HG03045 (cell line): ENCODE measurements around the gene NIBAN1.
"Not testable (repeated sequence)": the region's sequence is repeated elsewhere in the genome, so short reads cannot be mapped to it uniquely, and the experiment has no call there.

Source experiments
- ATAC-seq: cut with Tn5 transposase; IDR thresholded peaks from one replicate; pipeline ENCODE4 v1.9.1; 2021; ENCODE audit warnings: mild to moderate bottlenecking, moderate library complexity; ENCODE audit not compliant: unreplicated experiment

The NIBAN1 gene

DNA sequence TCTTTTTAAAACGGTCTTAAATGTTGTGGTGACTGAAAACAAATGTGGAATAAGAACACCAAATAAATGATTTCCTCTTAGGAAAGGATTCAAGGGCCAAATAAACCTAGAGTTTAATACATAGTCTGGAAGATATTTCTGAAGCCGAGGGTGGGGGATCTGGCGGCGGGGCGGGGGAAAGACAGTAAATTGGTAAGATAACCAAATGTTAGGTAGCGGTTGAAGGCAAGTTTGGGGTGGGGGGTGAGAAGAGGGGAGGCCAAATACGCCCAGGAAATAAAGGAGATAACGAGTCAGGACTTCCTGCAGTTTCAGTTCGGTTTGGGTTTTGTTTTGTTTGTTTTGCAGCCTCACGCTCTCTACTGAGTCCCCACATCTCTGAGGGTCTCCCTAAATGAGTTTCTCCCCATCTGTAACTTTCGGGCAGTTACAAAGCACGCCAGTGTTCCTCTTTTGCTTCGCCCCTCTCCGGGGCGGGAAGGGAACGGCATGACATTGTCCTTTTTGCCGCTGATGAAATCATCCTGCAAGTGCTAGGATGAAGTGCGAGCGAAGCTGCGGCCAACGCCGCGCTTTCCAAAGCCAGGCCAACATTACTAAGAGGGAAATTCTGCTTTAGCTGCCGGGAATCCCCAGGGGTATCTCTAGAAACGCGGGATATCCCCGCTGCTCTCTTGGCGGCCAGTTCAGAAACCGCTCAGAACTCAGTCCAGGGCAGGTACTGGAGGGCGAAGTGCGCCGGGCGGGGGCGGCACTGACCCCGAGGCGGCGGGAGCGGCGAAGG, 844 bp downstream of the NIBAN1 start:
- peak; percentile 68 for ATAC-seq

DNA sequence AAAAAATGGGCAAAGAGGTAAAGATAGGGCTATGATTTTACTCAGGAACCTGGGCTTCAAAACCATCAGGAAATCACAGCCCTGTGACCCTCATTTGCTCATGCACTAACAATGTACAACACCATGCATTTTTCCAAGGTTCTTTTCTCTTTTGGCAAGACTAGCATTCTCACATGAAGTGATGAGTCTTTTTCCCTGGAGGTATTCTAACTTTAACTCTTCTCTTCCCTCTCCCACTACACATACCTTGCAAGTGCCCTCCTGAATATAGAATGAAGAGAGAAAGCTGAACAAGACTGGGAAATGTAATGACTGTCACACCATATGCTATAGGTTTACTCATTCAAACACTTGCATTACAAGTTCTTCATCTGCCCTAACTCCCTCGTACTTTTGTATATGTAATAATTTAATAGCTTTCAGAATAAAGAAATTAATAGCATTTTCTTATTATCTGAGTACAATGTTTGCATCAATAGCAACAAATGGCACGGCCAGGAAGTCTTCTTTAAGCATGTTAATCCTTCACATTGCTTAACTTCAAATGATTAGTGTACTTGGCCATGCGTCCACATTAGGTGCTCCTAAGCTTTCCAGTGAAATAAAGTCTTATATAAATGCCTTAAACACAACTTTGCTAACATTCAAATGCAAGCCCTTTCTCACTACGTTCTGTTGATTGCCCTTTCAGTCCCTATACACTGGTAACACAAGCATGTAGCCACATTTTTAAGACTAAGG, 1.8 kb downstream of the NIBAN1 start:
- no peak for ATAC-seq

- ATAC-seq: no peak
These were observed 2.6 kb downstream of the NIBAN1 start for GRCh38 chr1:184971522-184972265.

DNA sequence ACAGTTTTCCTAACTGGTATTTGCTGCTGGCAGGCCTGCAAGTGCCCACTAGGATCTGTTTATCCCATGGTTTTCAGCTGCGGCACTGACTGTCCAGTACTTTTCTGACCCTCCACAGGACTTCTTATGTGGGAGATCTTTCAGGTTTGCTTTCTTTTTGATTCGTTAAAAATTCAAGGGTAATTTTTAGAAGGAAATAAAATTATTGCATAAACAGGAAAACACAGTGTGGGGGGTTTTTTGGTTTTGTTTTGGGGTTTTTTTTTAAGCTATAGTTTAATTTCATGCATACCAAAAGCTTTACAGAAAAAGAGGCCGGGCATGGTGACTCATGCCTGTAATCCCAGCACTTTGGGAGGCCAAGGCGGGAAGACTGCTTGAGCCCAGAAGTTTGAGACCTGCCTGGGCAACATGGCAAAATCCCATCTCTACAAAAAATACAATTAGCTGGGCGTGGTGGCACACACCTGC, 3.6 kb downstream of the NIBAN1 start:
- no peak for ATAC-seq

GRCh38 chr1:184966989-184967388, 7.3 kb downstream of the NIBAN1 start:
- no peak for ATAC-seq

DNA sequence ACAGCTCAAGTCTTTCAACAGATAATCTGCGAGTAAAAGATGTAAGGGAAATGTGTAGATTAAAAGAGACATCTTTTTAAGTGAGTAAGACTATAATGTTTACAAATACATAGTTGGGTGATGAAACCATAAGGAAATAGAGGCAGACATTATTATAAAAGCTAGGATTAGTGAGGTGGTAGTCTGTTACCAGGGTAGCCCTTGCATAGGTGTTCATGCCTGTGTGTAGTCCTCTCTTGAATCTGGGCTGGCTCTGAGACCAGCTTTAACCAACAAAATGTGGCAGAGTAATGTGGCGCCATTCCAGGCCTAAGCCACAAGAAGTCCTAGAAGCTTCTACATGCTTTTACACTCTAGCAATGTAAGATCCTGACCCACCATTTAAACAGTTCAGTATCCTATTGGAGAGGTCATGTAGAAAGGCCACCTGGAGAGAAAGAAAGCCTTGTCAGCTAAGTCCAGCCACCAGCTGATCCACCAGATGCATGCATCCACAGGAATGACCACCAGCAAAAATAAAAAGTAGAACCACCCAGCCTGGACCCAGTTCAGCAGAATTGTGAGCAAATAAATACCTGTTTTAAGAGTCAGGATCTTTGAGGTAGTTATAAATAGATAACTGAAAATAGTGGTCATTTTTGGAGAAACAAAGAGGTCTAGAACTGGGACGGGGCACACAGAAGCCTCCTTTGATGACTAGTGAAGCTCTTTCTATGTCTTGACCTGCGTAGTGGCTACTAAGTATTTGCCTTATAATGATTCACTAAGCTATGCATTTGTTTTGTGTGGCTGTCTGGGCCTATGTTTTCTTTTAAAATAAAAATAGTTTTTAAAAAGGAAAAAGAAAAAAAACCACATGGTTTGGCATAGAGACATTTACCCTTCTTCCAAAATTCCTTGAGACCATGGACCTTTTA, 8.1 kb downstream of the NIBAN1 start:
- no peak for ATAC-seq

- no peak for ATAC-seq
These were observed 8.9 kb downstream of the NIBAN1 start for GRCh38 chr1:184965439-184965838.

- no peak for ATAC-seq
These were observed 14.7 kb downstream of the NIBAN1 start for GRCh38 chr1:184959626-184960025.

GRCh38 chr1:184958554-184959353, 15.6 kb downstream of the NIBAN1 start:
- no peak for ATAC-seq

GRCh38 chr1:184957901-184958300, 16.4 kb downstream of the NIBAN1 start:
- ATAC-seq: not testable (repeated sequence)

DNA sequence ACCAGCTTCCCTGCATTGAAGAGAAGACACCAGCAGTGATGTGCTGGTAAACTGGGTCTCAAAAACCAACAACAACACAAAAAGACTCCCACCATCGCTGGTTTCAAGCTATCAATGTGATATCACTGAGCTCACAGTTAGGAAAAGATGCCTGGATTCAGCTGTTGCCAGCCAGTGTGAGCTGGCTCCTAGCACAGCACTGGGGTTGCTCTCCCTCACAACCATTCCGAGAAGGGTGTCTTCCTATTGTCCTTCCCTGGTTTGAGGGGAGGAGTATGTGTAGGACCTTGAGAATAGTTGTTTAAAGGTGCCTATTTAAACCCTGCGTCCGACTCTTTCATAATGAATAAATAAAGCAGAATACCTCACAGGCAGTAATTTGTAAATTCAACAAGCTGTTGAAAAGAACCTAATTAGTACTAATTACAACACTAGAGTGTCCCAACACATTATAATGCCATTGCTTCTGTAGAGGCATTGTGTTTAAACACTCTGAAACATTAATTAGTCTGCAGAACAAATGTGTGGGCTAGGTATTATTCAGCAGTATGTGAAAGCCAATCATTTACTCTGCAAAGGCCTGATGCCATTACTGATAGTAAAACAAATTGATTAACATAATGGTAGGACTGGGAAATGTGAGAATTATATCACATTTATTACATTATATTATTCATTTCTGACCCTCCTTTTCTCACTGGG, 17.2 kb downstream of the NIBAN1 start:
- no peak for ATAC-seq

DNA sequence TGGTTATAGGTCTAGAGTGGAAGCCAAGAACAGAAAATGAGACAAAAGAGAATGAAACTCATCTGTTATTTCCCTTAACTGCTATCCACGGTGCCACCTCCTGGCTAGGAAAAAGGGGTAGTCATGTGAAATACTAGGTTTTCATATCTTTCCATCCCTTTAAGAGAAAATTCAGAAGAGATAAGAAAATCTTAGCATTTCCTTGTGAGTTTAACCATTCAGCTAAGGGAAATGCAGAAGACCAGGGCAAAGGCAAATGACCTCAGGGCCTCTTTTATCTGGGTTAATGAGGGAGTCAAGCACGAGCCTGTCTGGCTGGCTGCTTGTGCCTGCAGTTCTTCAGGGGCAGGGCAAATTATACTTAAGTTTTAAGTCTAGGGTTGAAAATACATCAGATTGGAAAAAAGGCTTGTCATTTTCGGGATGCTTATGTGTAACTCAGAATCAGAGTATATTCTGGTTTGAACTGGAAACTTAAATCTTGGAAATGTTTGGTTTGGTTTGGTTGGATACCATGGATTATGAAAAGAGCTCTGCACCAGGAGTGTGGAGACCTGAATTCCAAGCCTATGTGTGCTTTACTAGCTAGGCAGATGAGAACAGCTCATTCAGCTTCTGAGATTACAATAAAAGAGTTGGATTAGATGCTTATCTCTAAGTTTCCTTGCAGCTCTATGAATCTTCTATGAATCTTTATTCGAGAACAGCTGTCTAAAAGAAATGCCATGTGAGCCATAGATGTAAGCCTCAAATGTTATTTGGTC, 19.9 kb downstream of the NIBAN1 start:
- no peak for ATAC-seq

GRCh38 chr1:184953600-184954219, 20.6 kb downstream of the NIBAN1 start:
- no peak for ATAC-seq

- ATAC-seq: no peak
These were observed 21.9 kb downstream of the NIBAN1 start for GRCh38 chr1:184952428-184952827.

DNA sequence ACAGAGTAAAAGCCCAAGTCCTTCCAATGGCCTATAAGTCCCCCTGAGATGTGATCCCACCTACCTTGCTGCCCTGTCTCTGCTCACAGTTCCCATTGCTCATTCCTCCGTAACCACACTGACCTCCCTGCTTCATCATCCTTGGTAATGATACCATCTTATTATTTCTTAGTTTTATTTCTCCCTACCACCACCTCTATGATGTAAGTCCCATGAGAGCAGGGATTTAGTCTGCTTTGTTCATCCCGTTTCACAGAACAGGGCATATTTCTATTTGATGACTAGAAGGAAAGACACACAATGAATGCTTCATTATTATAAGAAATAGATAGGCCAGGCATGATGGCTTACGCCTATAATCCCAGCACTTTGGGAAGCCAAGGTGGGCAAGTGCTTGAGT, 22.5 kb downstream of the NIBAN1 start:
- no peak for ATAC-seq

DNA sequence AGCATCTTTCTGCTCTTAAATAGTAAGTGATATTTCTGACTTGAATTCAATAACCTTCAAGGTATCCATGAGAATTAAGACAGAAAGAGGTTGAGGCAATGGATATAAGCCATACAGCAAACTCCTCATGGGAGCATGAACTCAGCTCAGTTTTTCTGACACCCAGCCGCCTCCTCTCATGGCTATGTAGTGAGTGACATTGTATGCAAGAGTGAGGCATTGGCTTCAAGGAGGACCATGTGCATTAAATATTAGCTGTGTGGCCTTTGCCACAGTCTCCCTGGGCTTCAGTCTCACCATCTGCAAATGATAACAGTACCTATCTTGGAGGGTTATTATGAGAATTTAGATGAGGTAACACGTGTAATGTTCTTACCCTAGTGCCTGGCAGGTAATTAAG, 23.4 kb downstream of the NIBAN1 start:
- no peak for ATAC-seq

DNA sequence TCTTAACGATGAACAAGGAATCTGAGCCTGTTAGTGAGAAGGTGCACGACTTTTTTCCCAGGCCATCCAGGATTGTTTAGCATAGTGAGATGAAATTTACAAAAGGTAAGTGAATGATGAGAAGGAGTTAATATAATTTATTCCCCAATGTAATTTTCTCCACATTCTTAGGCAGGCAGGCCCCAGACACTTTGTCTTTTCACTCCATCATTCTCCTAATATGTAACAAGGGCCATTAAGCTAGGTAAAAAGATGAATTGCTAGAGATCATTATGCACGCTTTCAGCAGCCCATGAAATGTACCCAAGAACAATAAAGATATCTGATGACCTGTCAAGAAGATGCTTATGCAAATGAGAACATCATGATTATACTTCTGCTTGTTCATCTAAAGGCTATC, 24.1 kb downstream of the NIBAN1 start:
- ATAC-seq: no peak
